Measurements from ENCODE around the gene KCNE5.
"Not testable (repeated sequence)": the region's sequence is repeated elsewhere in the genome, so short reads cannot be mapped to it uniquely, and the experiment has no call there.

The KCNE5 gene

DNA sequence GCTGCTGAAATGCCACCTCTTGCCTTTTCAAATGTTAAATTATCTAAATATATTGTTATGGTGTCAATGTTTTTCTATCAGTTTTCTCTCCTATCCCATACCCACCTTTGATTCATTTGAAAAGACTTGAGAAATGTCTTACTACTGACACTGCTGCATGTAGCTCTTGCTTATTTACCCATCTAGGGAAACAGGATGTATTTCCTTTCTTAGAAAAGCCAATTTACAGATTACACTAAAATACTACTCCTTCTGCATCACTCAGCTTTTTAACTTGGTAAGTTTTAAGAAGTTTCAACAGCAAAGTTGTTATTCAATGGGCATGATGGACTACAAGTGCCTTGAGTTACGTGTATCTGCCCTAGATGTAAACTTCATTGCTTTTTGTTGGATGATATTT is 13.2 kb upstream of the KCNE5 start:
- no peak for DNase-seq (ENCODE audit: low spot score in 2 of 2)
- Mint-ChIP-seq H3K36me3 (ENCODE audit: insufficient read depth) (no peaks in the 10 kb centered on the region), H3K9me3 (no peaks in the 10 kb centered on the region), H3K4me1 (no peaks in the 10 kb centered on the region), H3K27ac (ENCODE audit: low read depth) (peak overlapping the region; percentile 35), H3K4me3 (no peak overlapping the region), H3K27me3 (no peaks in the 10 kb centered on the region)
- no peak for ATAC-seq (replicated peaks; ENCODE audit: extremely low read depth, poor library complexity, severe bottlenecking)

- not testable (repeated sequence) for H3K27ac Mint-ChIP-seq (ENCODE audit: low read depth); ATAC-seq (replicated peaks; ENCODE audit: extremely low read depth, poor library complexity, severe bottlenecking)
Measured at GRCh38 chrX:109637477-109637876, 12.5 kb upstream of the KCNE5 start.

DNA sequence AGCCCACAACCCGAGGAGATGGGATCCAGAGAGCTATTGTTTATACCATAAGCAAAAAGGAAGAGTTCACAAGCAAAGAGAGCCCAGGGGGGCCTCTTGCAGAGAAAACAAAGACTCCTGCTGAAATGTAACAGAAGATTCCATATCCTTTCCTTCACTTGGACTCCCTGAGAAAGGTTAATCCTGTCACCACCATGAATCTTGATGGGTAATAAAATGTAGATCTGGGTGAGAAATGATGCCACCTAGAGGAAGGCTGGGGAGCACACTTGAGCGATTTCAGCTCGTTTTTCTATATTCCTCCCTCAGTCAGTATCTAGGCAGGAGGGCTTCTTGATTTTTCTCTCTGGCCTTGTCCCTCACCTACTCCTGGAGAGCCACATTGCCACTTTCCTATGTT is 10.2 kb upstream of the KCNE5 start:
- Mint-ChIP-seq H3K27me3 (no peaks in the 10 kb centered on the region), H3K27ac (ENCODE audit: low read depth) (no peak overlapping the region), H3K36me3 (ENCODE audit: insufficient read depth) (no peaks in the 10 kb centered on the region), H3K4me3 (no peak overlapping the region), H3K4me1 (no peaks in the 10 kb centered on the region), H3K9me3 (no peaks in the 10 kb centered on the region)
- ATAC-seq (replicated peaks; ENCODE audit: extremely low read depth, poor library complexity, severe bottlenecking) (no peak), DNase-seq (ENCODE audit: low spot score in 2 of 2) (no peak)

More at GRCh38 chrX:109637477-109637876, 12.5 kb upstream of the KCNE5 start:
- not testable (repeated sequence) for H3K36me3 Mint-ChIP-seq (ENCODE audit: insufficient read depth); H3K9me3 Mint-ChIP-seq; H3K4me1 Mint-ChIP-seq; H3K4me3 Mint-ChIP-seq; DNase-seq (ENCODE audit: low spot score in 2 of 2); H3K27me3 Mint-ChIP-seq

DNA sequence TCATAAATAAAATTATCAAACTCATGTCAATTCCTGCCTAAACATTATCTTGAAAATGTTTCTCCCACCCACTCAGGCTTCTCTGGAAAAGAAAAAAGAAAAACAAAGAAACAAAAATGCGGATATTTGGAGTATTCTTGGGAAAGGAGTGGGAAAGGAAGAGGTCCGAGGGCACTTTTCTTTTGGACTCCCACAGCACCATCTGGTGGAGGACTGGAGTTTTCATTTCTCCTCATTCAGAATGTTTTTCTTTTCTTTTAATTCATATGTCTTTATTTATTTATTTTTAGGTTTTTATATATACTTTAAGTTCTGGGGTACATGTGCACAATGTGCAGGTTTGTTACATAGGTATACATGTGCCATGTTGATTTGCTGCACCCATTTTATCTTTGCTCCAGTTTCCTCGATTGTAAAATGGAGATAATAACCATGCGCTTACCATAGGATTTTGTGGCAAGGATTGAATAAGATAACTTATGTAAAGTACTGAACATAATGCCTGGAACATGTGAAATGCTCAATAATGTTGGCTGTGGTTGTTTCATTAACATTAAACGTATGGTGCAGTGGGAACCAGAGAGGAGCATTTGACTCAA is 8.0 kb upstream of the KCNE5 start:
- H3K4me1 Mint-ChIP-seq, result no peaks in the 10 kb centered on the region
- ATAC-seq (replicated peaks; ENCODE audit: extremely low read depth, poor library complexity, severe bottlenecking), result no peak
- no peaks in the 10 kb centered on the region for H3K27me3 Mint-ChIP-seq
- no peak overlapping the region for H3K4me3 Mint-ChIP-seq
- no peak for DNase-seq (ENCODE audit: low spot score in 2 of 2)
- H3K36me3 Mint-ChIP-seq (ENCODE audit: insufficient read depth), result no peaks in the 10 kb centered on the region
- no peaks in the 10 kb centered on the region for H3K9me3 Mint-ChIP-seq
- H3K27ac Mint-ChIP-seq (ENCODE audit: low read depth), result no peak overlapping the region

DNA sequence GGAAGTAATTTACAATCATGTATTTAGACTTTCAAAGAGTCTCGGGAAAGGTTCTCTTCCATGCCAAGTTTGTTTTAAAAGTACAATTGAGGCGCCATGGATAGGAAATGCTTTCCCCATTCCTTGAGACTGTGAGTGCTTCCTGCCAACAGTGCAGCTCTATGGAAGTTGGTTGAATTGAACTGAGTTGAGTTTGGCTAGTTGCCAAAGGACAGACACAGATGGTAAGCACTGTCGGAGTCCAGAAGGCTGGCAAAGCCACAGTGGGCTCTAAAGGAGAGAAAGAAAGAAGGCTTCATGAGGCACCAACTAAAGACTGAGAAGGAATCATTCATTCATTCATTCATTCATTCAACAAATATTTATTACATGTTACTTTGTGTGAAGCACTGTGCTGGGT is 4.3 kb upstream of the KCNE5 start:
- Mint-ChIP-seq H3K27ac (ENCODE audit: low read depth) (no peak overlapping the region), H3K4me3 (no peak overlapping the region), H3K4me1 (no peaks in the 10 kb centered on the region), H3K36me3 (ENCODE audit: insufficient read depth) (no peaks in the 10 kb centered on the region), H3K27me3 (no peaks in the 10 kb centered on the region), H3K9me3 (no peaks in the 10 kb centered on the region)
- ATAC-seq (replicated peaks; ENCODE audit: extremely low read depth, poor library complexity, severe bottlenecking) (no peak), DNase-seq (ENCODE audit: low spot score in 2 of 2) (no peak)

GRCh38 chrX:109626637-109627036 is 1.7 kb upstream of the KCNE5 start:
- Mint-ChIP-seq H3K27ac (ENCODE audit: low read depth) (no peak overlapping the region), H3K9me3 (no peaks in the 10 kb centered on the region), H3K27me3 (no peaks in the 10 kb centered on the region), H3K4me3 (no peak overlapping the region), H3K4me1 (no peaks in the 10 kb centered on the region), H3K36me3 (ENCODE audit: insufficient read depth) (no peaks in the 10 kb centered on the region)
- DNase-seq (ENCODE audit: low spot score in 2 of 2) (no peak), ATAC-seq (replicated peaks; ENCODE audit: extremely low read depth, poor library complexity, severe bottlenecking) (no peak)

DNA sequence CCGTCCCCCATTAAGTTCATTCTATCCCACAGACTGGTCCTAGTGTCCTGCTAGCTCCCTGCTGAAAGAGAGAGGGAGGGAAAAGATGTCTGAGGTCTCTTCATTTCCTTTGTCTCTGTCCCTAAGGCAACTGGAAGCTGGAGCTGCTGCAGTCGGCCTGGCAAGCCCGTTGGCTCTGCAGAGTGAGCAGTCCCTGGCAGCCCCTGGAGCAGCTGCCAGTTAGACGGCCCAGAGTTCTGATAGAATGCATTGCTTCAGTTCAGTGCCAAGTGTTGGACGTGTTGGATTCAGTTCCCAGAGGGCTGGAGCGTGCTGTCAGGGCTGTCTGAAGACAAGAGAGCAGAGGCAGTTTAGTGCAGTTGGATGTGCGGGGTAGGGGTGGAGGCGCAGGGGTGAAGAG is 975 bp downstream of the KCNE5 start:
- Mint-ChIP-seq H3K27me3 (no peaks in the 10 kb centered on the region), H3K27ac (ENCODE audit: low read depth) (no peak overlapping the region), H3K4me1 (no peaks in the 10 kb centered on the region), H3K4me3 (no peak overlapping the region), H3K36me3 (ENCODE audit: insufficient read depth) (no peaks in the 10 kb centered on the region), H3K9me3 (no peaks in the 10 kb centered on the region)
- DNase-seq (ENCODE audit: low spot score in 2 of 2) (no peak), ATAC-seq (replicated peaks; ENCODE audit: extremely low read depth, poor library complexity, severe bottlenecking) (no peak)

DNA sequence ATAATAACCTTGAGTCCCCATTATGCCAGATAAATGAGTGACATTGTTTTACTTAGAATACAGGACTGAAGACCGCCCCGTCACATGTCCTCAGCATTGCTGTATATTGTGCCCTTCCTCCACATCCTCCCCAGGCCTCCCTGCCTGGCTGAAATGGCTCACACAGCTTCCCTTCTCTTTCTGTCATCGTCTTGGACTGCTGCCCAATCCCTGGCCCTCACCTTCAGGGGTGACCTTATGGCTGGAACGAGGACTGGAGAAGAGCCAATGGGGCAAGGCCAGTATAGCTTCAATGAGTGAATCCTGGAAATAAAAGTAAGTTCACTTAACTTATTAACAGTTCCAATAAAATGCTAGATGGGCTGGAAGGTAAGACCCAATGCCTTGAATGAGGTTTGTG is 2.7 kb downstream of the KCNE5 start:
- no peak for DNase-seq (ENCODE audit: low spot score in 2 of 2)
- Mint-ChIP-seq H3K27me3 (no peaks in the 10 kb centered on the region), H3K9me3 (no peaks in the 10 kb centered on the region), H3K4me3 (no peak overlapping the region), H3K4me1 (no peaks in the 10 kb centered on the region), H3K36me3 (ENCODE audit: insufficient read depth) (no peaks in the 10 kb centered on the region), H3K27ac (ENCODE audit: low read depth) (no peak overlapping the region)
- ATAC-seq (replicated peaks; ENCODE audit: extremely low read depth, poor library complexity, severe bottlenecking), result no peak

GRCh38 chrX:109619771-109620170 is 5.2 kb downstream of the KCNE5 start:
- ATAC-seq (replicated peaks; ENCODE audit: extremely low read depth, poor library complexity, severe bottlenecking) (no peak), DNase-seq (ENCODE audit: low spot score in 2 of 2) (no peak)
- Mint-ChIP-seq H3K36me3 (ENCODE audit: insufficient read depth) (no peaks in the 10 kb centered on the region), H3K27ac (ENCODE audit: low read depth) (no peak overlapping the region), H3K9me3 (no peaks in the 10 kb centered on the region), H3K27me3 (no peaks in the 10 kb centered on the region), H3K4me3 (no peak overlapping the region), H3K4me1 (no peaks in the 10 kb centered on the region)

DNA sequence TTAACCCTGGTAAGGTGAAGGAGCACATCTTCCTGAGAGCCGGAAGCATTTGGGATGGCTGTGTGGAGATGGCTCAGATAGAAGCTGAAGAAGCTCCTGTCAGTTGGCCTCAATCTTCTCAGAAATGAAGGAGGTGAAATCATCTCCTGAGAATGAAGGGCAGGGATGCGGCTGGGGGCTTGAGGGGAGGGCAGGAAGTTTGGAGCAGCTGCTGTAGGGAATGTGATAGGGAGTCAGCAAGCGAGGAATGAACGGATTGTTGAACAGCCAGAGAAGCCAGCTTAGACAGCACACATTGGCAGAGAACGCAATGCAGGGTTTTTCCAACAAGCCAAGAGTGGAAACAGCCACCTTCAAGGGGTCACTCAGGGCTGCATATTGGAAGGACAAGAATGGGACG is 10.0 kb downstream of the KCNE5 start:
- H3K27me3 Mint-ChIP-seq, result no peaks in the 10 kb centered on the region
- no peak for ATAC-seq (replicated peaks; ENCODE audit: extremely low read depth, poor library complexity, severe bottlenecking)

GRCh38 chrX:109601486-109601885 is 23.5 kb downstream of the KCNE5 start:
- no peaks in the 10 kb centered on the region for H3K4me1 Mint-ChIP-seq
- peak overlapping the region; percentile 46 for H3K4me3 Mint-ChIP-seq
- DNase-seq (ENCODE audit: low spot score in 2 of 2), result no peak
- H3K36me3 Mint-ChIP-seq (ENCODE audit: insufficient read depth), result no peaks in the 10 kb centered on the region
- H3K27me3 Mint-ChIP-seq, result peaks cover 35% of the 10 kb centered on the region
- ATAC-seq (replicated peaks; ENCODE audit: extremely low read depth, poor library complexity, severe bottlenecking), result no peak
- no peak overlapping the region for H3K27ac Mint-ChIP-seq (ENCODE audit: low read depth)
- peaks cover 11% of the 10 kb centered on the region for H3K9me3 Mint-ChIP-seq

More for the DNA sequence above, 10.0 kb downstream of the KCNE5 start:
- H3K4me1 Mint-ChIP-seq, result no peaks in the 10 kb centered on the region
- no peaks in the 10 kb centered on the region for H3K9me3 Mint-ChIP-seq
- no peaks in the 10 kb centered on the region for H3K36me3 Mint-ChIP-seq (ENCODE audit: insufficient read depth)
- no peak overlapping the region for H3K4me3 Mint-ChIP-seq
- DNase-seq (ENCODE audit: low spot score in 2 of 2), result no peak
- H3K27ac Mint-ChIP-seq (ENCODE audit: low read depth), result no peak overlapping the region

DNA sequence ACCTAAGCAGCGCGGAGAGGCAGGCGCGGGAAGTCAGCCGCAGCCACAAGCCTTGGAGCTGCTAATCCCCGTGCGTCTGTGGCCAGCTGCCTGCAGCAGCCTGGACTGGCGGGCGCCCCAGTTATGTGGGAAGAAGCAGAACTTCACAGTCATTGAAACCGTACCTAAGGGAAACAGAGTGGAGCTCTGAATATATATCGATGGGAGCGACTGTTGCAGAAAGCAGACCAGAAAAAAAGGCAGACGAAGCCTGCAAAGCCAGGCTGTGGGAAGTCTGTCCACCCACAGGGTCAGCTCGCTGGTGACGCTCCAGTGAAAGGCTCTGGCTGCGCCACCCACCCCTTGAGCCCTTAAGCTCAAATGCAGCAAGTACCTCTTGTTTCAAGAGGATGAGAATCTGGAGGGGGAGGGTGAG is 24.7 kb downstream of the KCNE5 start:
- Mint-ChIP-seq H3K27me3 (peaks cover 23% of the 10 kb centered on the region), H3K4me3 (no peak overlapping the region), H3K9me3 (no peaks in the 10 kb centered on the region), H3K27ac (ENCODE audit: low read depth) (no peak overlapping the region), H3K36me3 (ENCODE audit: insufficient read depth) (peaks cover 1% of the 10 kb centered on the region), H3K4me1 (no peaks in the 10 kb centered on the region)
- ATAC-seq (replicated peaks; ENCODE audit: extremely low read depth, poor library complexity, severe bottlenecking) (no peak), DNase-seq (ENCODE audit: low spot score in 2 of 2) (no peak)

DNA sequence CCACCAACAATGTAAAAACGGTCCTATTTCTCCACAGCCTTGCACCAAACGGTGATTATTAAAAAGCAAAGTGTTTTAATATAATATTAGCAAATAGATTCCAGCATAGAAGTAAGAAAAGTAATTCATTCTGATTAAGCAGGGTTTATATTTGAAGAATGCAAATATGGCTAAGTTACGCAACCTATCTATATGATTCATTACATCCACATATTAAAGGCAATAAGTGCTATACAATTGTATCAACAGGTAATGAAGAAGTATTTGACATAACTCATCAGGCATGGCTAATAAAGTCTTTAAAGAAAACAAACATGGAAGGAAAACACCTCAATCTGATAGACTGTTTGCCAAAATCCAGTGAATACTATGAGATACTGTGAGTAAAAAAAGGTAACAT is 29.0 kb downstream of the KCNE5 start:
- Mint-ChIP-seq H3K4me1 (no peaks in the 10 kb centered on the region), H3K36me3 (ENCODE audit: insufficient read depth) (peaks cover 1% of the 10 kb centered on the region), H3K27me3 (no peaks in the 10 kb centered on the region), H3K9me3 (no peaks in the 10 kb centered on the region), H3K27ac (ENCODE audit: low read depth) (no peak overlapping the region), H3K4me3 (no peak overlapping the region)
- DNase-seq (ENCODE audit: low spot score in 2 of 2) (no peak), ATAC-seq (replicated peaks; ENCODE audit: extremely low read depth, poor library complexity, severe bottlenecking) (no peak)

GRCh38 chrX:109590176-109590575 is 34.8 kb downstream of the KCNE5 start:
- Mint-ChIP-seq H3K27ac (ENCODE audit: low read depth) (no peak overlapping the region), H3K4me3 (no peak overlapping the region), H3K4me1 (no peaks in the 10 kb centered on the region), H3K27me3 (peaks cover 14% of the 10 kb centered on the region), H3K36me3 (ENCODE audit: insufficient read depth) (no peaks in the 10 kb centered on the region), H3K9me3 (no peaks in the 10 kb centered on the region)
- DNase-seq (ENCODE audit: low spot score in 2 of 2), result no peak
- no peak for ATAC-seq (replicated peaks; ENCODE audit: extremely low read depth, poor library complexity, severe bottlenecking)
